ENCODE measurements around the gene RAB43. TPM values are rescaled to one million over a fixed set of nuclear protein-coding genes. Genes with fewer than 3 reads are reported as not detected.

RAB43 gene
- total RNA-seq, 1 donor from 2014 or later: 36.2 TPM

DNA sequence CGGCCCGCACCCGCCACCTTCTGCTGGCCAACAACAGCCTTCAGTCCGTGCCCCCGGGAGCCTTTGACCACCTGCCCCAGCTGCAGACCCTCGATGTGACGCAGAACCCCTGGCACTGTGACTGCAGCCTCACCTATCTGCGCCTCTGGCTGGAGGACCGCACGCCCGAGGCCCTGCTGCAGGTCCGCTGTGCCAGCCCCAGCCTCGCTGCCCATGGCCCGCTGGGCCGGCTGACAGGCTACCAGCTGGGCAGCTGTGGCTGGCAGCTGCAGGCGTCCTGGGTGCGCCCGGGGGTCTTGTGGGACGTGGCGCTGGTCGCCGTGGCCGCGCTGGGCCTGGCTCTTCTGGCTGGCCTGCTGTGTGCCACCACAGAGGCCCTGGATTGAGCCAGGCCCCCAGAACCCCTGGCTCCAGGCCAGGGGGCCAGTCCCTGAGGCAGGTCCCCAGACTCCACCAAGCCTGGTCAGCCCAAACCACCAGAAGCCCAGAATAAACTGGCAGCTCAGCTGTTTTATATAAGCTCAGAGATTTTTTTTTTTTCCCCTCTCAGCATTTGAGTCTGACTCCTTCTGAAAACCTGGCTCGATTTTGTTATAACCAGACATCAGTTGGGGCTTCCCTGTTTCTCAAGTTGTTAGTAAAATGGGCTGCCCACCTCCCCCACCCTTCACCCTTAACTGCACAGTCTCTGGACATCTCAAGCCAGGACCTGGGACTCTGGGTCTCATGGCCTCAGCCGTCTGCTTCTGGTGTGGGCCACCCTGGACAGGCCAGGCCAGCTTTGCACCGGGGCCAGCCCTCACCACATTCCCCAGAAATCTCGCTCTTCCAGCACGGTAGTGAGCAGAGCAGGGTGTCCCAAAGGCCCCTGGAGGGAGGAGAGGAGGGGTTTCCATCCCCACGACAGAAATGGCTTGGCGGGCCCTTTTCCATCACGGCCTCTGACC, 59.4 kb downstream of the RAB43 start:
- DNase-seq (ENCODE audit: low spot score): no peak

DNA sequence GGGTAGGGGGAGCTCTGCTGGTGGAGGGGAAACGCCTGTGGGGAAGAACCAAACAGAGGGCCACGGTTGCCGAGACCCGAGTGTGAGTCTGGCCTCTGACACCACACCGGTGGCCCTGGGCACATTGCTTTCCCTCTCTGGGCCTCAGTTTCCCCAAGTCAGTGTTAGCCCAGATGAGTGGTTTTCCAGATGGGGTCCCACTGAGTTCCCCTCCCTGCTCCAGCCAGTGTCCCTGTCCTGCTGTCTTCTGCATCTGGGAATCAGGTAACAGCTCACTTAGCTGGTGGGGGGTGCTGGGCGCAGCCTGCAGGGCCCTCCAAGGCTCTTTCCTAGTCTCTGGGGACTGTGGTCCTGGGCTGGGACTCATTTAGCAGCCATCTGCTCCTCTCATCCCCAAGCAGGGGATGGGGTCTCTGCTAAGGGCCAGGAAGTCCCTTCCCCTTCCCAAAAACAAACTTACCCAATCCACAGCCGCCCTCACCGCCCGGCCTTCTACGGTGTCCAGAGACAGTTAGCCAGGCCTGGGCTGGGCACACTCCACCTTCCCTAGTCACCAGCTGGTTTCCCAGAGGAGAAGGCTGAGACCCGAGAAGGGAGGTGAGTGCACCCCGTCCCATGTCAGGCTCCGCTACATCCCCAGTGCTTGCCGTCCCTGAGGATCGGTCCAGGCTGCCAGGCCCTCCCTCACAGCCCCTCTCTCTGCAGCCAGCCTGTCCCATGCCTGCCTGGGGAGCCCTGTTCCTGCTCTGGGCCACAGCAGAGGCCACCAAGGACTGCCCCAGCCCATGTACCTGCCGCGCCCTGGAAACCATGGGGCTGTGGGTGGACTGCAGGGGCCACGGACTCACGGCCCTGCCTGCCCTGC, 60.3 kb downstream of the RAB43 start:
- DNase-seq (ENCODE audit: low spot score): no peak

DNA sequence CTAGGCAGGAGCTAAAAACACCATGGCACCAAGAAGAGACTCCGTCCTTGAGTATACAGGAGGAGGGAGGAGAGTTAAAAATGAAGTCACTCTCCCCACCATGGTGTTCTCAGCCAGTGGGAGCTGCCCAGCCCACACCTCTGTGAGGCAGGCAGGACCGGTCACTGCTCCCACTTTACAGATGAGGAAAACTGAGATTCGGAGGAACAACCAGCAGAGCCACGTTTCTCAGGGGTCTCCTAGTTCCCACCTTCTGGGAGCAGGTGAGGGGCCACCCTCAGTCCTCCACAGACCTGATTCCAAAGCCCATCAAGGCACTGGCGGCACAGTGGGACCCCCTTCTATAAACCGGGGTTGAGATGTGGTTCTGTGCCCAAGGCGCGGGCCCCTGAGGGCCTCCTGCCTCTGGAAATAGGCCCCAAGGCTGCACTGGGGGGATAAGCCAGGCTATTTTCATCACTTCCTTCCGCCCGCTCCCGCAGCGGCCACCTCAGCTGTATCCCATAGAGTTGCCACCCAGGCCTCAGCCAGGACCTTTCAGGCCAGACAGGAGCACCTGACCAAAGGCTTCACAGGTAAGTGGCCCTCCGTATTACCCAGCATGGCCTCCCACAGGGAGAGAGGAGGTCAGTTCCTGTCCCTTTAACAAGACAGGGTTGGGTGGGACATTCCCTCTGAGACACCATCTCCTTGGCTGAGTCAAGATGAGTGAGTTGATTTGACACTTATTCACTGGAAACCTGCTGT, 61.2 kb downstream of the RAB43 start, which contains the start of gene GP9:
Gene GP9 (plus strand): TSS at position 504 of the 747 bp plus-strand sequence. CDS start 961 bp downstream, outside the sequence.
- no peak for DNase-seq (ENCODE audit: low spot score)

DNA sequence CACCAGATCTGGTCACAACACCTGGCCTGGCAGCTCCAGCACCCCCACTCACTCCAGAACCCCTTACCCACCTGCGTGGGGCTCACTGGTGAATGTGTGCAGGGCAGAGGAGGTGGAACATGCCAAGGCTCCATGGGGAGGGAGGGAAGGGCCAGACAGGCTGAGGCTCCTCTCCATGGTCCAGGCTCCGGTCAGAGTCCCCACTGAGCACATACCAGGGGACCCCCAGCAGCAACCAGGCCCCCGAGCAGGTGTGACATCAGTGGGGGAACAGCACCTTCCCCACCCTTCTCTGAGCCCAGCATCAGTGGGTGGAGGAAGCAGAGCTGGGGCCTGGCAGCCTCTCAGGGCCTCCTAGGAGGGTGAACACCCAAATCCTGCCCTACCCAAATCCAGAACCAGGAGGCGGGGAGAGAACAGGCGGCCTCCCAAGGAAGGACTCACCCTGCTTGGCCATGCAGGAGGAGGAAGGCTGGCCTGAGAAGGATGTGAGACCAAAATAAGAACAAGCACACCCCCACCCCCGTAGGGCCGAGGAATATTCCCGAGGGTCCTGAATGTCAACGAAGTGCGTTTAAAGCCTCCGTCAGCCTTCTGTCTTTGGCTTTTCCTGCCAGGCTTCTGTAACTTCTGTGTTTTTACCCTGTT, 62.2 kb downstream of the RAB43 start:
- no peak for DNase-seq (ENCODE audit: low spot score)

DNA sequence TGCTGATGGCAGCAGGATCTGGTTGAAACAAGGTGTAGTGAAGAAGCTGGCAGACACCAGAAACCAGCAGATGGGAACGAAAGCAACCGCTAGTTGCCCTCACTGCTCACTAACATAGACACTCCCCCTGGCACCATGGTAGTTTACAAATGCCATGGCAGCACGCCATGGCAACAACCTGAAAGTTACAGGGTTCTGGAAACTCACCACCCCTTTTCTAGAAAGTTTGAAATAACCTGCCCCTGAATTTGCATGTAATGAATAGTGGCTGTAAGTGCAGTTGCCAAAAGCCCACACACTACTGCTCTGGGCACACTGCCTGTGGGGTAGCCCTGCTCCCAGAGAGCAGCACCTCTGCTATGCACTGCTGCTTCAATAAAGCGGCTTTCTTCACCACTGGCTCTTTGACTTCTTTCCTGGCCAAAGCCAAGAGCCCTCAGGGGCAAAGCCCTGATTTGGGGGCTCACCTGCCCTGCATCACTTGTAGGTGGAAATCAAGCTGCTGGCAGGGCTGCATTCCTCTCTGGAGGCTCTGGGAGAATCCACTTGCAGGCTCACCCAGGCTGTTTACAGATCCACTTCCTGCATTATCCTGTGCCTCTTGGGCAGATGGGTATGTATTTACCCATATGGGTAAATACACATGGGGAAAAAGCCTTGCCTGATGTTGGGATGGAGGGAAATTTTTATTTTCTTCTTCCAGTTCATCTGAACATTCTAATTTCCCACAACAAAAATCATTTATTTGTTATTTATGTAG, 63.0 kb downstream of the RAB43 start:
- no peak for DNase-seq (ENCODE audit: low spot score)

DNA sequence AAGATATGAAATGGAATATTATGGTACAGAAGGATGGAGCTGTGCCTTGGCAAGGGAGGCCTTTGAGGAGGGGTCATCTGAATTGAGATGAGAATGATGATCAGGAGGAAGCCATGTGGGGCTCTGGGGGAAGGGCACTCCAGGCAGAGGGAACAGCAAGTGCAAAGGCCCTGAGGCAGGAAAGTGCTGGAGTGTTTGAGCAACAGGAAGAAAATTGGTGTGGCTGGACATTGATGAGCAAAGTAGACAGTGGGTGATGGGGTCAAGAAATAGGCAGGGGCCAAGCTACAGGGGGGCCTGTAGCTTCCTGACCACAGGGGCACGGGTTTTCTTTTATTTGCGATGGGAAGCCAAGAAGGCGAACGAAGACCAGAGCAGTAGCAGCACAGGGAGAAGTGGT, 64.4 kb downstream of the RAB43 start:
- no peak for DNase-seq (ENCODE audit: low spot score)

DNA sequence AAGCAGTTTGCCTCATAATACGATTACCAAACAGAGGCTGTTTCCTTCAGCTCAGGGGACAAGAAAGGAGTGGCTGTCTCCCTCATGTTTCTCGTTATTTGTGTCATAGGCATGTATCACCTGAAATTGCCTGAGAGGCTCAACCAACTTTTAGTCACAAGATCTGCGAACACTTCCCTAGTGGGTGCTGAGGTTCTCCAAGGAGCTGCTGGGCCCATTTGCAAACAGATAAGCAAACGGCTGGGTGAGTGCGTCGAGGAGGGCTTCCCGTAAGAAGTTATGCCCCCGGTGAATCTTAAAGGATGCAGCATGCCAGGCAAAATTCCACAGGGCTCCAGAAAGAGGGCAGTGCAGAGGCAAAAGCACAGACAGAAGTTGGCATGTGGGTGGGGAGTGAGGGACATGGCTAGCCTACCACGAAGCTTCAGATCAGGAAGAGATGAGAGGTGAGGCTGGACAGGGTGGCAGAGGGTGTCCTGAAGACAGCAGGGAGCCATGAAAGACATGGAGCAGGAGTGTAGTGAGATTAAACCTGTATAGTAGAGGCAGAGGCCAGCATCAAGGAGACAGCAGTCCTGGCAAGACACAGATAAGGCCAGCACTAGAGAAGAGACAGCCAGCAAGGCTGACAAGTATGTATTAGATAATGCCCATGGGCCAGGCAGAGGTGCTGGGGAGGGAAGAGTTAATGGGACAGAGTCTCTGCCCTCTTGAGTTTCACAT, 65.0 kb downstream of the RAB43 start:
- no peak for DNase-seq (ENCODE audit: low spot score)

DNA sequence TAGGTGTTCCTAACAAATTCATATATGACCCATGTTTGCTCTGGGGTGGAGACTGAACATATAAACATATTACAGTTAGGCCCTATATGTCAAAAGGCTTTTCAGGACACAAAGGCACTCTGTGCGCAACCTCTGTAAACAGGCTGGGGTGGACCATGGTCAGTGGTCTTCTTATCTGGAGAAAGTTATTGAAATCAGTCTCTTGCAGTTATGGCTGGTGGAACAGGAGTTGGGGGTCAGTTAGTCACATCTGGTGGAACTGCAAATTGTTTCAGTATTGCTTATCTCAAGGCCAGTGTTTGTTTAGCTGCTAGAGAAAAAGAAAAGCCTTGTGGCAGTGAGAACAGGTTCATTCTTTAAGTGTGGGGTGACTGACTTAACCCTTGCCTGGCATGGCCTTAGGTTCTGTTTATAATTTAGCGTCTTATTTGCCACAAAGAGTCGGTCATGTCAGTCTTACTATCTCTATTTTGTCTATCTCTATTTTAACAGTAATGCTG, 66.9 kb downstream of the RAB43 start:
- DNase-seq (ENCODE audit: low spot score): no peak

DNA sequence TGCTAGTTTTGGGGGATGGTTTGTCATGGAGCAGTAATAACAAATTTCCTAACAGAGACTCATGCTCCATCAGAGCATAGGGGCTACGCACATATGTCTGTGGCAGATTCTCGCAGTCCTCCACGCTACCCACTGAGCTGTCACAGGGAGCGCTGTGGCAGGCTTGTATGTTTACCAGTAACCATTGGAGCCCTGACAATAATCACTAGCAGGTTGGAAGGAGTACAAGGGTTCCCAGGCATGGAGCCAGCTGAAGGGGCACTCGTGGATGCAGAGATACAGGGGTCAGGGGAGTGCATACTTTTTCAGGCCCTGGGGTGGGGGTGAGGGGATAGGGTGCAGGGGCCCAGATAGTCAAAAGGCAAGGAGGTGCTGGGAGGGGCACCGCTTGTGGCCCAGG, 68.9 kb downstream of the RAB43 start:
- DNase-seq (ENCODE audit: low spot score): peak; percentile 52

DNA sequence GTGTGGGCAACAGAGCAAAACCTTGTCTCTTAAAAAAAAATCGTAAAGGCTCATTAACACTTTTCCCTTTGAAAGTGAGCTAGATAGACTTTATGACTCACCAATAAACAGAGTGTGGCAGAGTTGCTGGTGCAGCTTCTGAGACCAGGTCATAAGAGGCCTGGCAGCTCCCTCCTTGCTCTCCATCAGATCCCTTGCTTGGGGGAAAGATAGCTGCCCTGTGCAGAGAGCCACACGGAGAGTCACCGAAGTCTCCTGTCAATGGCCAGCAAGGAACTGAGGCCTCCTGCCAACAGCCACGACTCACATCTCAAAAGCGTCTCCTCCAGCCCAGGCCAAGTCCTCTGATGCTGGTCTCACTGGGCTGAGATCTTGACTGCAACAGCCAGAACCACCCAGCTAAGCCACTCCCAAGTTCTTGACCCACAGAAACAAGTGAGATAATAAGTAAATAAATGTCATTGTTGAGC, 69.7 kb downstream of the RAB43 start:
- peak; percentile 58 for DNase-seq (ENCODE audit: low spot score)

DNA sequence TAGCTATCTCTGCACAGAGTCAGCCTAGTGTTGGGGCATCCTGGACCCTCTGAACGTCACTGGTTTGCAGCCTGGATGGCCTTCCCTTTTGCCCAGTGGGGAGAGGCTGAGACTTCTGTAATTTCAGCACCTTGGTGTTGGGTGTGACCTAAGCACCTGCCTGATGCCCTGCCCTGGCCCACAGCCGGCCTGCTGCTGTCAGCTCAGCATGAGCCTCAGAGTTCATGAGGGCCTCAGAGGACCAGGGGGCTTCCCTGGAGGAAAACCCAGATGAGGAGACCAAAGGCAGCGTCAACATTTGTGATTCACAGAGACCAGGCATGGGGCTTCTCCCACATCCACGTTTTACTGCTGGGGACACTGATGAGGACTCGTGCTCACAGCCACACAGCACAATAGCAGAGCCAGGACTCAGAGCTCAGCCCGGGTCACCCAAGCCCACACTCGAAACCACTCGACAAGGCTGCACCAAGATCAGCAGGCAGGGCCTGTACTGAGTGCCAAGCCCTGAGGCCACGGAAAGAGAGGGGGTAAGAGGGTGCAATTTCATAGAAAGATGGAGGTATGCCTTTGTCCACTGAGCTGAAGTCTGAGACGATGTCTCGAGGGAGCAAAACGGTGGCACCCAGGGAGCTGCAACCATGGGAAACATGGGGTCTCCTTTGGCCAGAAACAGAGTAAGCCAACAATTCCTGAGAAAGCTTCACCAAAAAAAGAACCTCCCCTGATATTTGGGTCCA, 70.9 kb downstream of the RAB43 start:
- DNase-seq (ENCODE audit: low spot score): no peak

DNA sequence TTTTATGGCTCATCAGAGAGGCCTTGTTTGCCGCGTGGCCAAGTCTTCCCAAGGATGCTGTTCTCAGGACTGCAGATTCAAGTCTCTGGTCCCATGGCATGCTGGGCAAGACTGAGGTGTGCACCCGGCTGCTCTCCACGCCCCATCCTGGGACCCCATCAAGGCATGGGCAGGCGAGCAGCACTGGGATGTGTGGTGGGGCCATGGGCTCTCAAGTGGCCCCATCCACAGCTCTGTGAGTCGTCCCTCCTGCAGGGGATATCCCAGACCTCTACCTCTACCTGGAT, 74.1 kb downstream of the RAB43 start:
- no peak for DNase-seq (ENCODE audit: low spot score)

DNA sequence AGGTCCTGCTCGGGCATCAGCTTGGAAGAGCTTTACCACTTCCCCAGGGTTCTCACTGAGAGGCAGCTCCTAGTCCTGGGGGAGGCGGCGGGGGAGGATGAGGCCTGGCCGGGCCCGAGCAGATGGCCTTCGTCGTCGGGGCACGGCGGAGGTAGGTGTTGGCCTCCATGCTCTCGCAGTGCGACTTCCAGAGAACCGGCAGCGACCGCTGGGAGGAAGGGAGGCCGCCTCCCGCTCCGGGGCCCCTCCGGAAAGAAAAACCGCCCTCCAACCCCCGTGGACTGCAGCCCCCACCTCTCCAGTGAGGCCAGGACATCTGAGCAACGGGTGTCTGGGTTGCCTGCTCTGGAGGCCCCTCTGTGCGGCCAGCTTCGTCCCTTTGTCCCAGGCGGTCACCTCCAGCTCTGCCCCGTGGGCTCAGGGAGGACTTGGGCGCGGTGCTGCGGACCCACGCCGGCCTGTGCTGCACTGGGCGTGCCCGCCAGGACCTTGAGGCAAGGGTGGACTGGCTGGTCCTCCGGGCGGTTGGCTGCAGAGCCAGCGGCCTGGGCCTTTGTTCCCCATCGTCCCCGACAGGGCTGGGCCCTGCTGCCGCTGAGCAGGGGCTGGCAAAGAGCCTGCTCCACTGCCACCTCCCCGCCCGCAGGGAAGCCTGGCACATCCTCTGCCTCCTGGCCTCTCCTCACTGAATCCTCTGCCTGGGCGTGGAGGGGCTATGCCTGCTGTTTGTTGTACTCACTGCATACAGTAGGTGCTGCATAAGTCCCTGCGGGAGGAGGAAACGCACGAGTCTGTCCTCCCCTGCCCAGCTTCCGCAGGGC, 74.7 kb downstream of the RAB43 start:
- DNase-seq (ENCODE audit: low spot score): no peak

DNA sequence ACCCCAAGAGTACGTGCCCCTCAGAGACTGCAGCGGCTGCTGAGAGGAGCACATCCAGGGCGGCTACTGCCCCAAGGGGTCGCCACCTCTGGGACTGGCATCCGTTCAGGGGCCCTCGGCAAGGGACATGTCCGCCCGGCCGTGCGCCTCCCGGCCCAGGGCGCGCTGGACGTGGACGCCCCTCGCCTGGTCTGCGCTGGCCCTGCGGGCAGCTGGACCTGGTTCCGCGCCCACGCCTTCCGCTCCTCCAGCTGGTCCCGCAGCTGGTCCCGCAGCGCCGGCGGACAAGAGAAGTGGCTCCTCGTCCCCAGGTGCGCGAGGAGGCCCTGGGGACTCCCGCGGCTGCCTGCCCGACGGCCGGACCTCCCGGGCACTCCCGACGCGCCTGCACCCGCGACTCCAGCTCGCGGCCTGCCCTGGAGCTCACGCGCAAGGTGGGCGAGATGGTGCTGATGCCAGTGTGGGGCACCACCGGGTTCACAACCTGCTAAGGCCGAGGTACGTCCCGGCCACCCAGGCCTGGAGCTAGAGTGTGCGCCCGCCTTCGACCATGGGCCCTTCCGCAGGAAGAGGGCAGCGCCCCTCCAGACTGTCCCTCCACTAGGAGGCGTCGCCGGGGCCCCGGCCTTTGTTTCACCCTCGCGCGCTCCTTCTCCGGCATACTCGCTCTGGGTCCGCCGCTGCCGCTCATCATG, 75.4 kb downstream of the RAB43 start:
- DNase-seq (ENCODE audit: low spot score): no peak

DNA sequence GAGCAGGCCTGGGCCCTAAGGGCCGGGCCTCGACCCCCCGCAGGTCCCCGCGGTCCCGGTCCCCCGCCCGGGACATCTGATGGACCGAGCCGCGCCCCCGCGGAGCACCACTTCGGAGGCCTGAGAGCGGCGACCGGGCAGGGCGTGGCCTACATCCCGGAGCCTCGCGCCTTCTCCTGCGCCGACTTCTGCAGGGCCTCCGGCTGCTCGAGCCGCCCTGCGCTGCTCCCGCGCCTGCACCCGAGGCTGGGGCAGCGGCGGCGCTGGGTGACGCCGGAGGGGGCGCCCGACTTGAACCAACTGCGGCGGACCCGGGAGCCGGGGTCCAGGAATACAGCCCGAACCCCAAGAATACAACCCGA, 75.9 kb downstream of the RAB43 start:
- DNase-seq (ENCODE audit: low spot score): no peak

DNA sequence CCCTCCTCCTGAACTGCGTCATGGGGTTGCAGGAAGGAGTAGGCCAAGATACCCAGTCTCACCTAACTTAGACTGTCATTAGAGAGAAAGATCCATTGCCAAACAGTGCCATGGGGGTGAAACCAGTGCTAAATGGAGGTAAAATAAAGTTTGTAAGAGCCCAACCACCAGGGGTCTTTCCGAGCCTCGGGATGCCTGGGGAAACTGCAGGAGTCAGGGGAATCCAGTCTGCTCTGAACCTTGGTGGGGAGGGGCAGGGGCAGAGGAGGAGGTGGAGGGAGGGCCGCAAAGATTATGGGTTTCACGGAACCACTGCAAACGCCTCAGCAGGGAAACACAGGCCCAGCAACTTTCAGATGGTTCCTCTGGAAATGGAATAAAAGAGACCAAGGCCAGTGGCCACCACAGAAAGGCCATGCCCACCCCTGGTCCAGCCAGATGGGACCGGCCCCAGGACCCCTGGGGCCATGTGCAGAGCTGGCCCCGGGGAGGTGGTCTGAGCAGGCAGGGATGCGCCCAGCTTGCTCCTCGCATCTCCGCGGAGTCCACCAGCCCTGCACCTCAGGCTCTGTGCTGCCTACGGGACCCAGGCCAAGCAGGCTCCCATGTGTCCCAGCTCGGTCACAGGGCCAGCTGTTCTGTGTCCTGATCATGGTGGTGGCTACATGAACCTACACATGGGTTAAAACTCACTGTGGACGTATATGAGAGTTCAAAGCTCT, 80.9 kb downstream of the RAB43 start:
- no peak for DNase-seq (ENCODE audit: low spot score)

DNA sequence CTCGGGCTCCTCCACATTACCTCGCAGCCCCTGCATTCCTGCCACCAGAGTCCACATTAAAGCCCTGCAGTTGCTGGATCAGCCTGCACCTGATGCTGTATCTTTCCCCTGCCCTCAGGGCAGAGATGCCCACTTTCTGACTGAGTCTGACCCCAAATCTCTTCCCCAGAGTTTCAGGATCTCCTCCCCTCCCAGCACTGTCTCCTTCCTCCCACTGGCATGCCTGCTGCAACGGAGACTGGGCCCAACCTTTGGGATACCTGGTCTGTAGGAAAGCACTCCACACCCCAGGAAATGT, 81.6 kb downstream of the RAB43 start:
- DNase-seq (ENCODE audit: low spot score): no peak

Measured in mucosa of gallbladder (tissue), 1 donor.